CD14-positive monocyte (primary cell): ENCODE measurements around the gene LHPP. TPM values are rescaled to one million over a fixed set of nuclear protein-coding genes. Genes with fewer than 3 reads are reported as not detected.

Experiments
- DNase-seq, 3 donors: peaks; one replicate each; pipeline ENCODE4 v3.0.0-alpha.2; 2011 to 2022
- H2AFZ ChIP-seq: 2 replicates; pipeline ENCODE4 v1.6.0; 2012; ENCODE audit warnings: mild to moderate bottlenecking, low read depth, low read length, inconsistent platforms; ENCODE audit not compliant: insufficient read depth, poor library complexity, severe bottlenecking
- H3K27ac ChIP-seq, 2 donors: 1 replicate in 1 of 2; 2 replicates in 1 of 2; pipeline ENCODE4 v1.5.1; 2012 to 2013; ENCODE audit warnings: low read length in 2 of 2, control low read depth in 1 of 2, inconsistent platforms in 1 of 2, low read depth in 1 of 2, mild to moderate bottlenecking in 1 of 2
- H3K27me3 ChIP-seq, 2 donors: one replicate each; pipeline versions ENCODE4 v1.6.0 to v1.6.1; 2011 to 2013; ENCODE audit warnings: low read length in 2 of 2; ENCODE audit not compliant: control insufficient read depth in 2 of 2, insufficient read depth in 2 of 2
- H3K36me3 ChIP-seq, 2 donors: replicated peaks in 1 of 2; 1 replicate in 1 of 2; 2 replicates in 1 of 2; pipeline versions ENCODE4 v1.5.1 to v1.6.1; 2012 to 2013; ENCODE audit warnings: low read length in 2 of 2, control low read depth in 1 of 2, inconsistent platforms in 1 of 2, mild to moderate bottlenecking in 1 of 2; ENCODE audit not compliant: insufficient read depth in 2 of 2, control insufficient read depth in 1 of 2
- H3K4me1 ChIP-seq, 2 donors: 1 replicate in 1 of 2; 2 replicates in 1 of 2; pipeline versions ENCODE4 v1.5.1 to v1.6.1; 2012 to 2013; ENCODE audit warnings: low read length in 2 of 2, control low read depth in 1 of 2, inconsistent platforms in 1 of 2, mild to moderate bottlenecking in 1 of 2, moderate library complexity in 1 of 2; ENCODE audit not compliant: insufficient read depth in 2 of 2, control insufficient read depth in 1 of 2
- H3K4me2 ChIP-seq: replicated peaks from 2 replicates; pipeline ENCODE3; 2012; ENCODE audit warnings: low read length, moderate library complexity, mild to moderate bottlenecking; ENCODE audit not compliant: poor library complexity, severe bottlenecking; ENCODE audit errors: extremely low read depth
- H3K4me3 ChIP-seq, 3 experiments: fragments of 200-600 bp in 1 of 3; sonication (generic) in 1 of 3; replicated peaks in 1 of 3; 1 replicate in 2 of 3; 2 replicates in 1 of 3; pipeline ENCODE4 v1.5.1; 2011 to 2013; ENCODE audit warnings: low read length in 3 of 3, mild to moderate bottlenecking in 3 of 3, control low read depth in 2 of 3, low read depth in 2 of 3, inconsistent platforms in 1 of 3, moderate library complexity in 1 of 3
- H3K79me2 ChIP-seq: 2 replicates; pipeline ENCODE4 v1.6.0; 2012; ENCODE audit warnings: mild to moderate bottlenecking, control low read depth, inconsistent platforms, low read length, moderate library complexity; ENCODE audit not compliant: insufficient read depth
- H3K9ac ChIP-seq: 2 replicates; pipeline ENCODE4 v1.6.0; 2017; ENCODE audit warnings: low read length, mild to moderate bottlenecking; ENCODE audit not compliant: insufficient read depth, poor library complexity, severe bottlenecking
- H3K9me3 ChIP-seq, 2 donors: replicated peaks in 1 of 2; 1 replicate in 1 of 2; 2 replicates in 1 of 2; pipeline versions ENCODE4 v1.5.1 to v1.6.1; 2012 to 2013; ENCODE audit warnings: low read length in 2 of 2, control low read depth in 1 of 2; ENCODE audit not compliant: control insufficient read depth in 1 of 2, insufficient read depth in 1 of 2
- H4K20me1 ChIP-seq: 2 replicates; pipeline ENCODE4 v1.6.0; 2012; ENCODE audit warnings: mild to moderate bottlenecking, low read length, control low read depth, moderate library complexity; ENCODE audit not compliant: insufficient read depth
- H3K27ac Mint-ChIP-seq, 7 donors: one replicate each; pipeline ENCODE4 v1.8.0; 2020; ENCODE audit warnings: mild to moderate bottlenecking in 7 of 7, mixed read lengths in 7 of 7, moderate library complexity in 6 of 7, inconsistent platforms in 2 of 7
- H3K27me3 Mint-ChIP-seq, 3 donors: one replicate each; pipeline ENCODE4 v1.8.0; 2021 to 2022; ENCODE audit warnings: low read depth in 3 of 3, mild to moderate bottlenecking in 3 of 3, mixed read lengths in 3 of 3, moderate library complexity in 3 of 3, inconsistent platforms in 1 of 3
- H3K36me3 Mint-ChIP-seq, 2 donors: one replicate each; pipeline ENCODE4 v1.8.0; 2020; ENCODE audit warnings: mixed read lengths in 2 of 2, inconsistent platforms in 1 of 2, mild to moderate bottlenecking in 1 of 2
- H3K4me1 Mint-ChIP-seq: one replicate; pipeline ENCODE4 v1.8.0; 2020; ENCODE audit warnings: mild to moderate bottlenecking, mixed read lengths
- H3K4me3 Mint-ChIP-seq, 2 donors: one replicate each; pipeline ENCODE4 v1.8.0; 2020; ENCODE audit warnings: mild to moderate bottlenecking in 2 of 2, mixed read lengths in 2 of 2, moderate library complexity in 1 of 2
- H3K9me3 Mint-ChIP-seq, 7 donors: one replicate each; pipeline ENCODE4 v1.8.0; 2020 to 2022; ENCODE audit warnings: mixed read lengths in 7 of 7, mild to moderate bottlenecking in 6 of 7, moderate library complexity in 6 of 7, inconsistent platforms in 2 of 7
- WGBS: methylation state at CpG from one replicate; pipeline ENCODE4 v1.1.5; 2013; ENCODE audit warnings: missing lambda C conversion rate; ENCODE audit not compliant: insufficient coverage; 5-methylcytosine and 5-hydroxymethylcytosine counted together
- intact Hi-C, 2 donors: fragments of 100-400 bp; cut with micrococcal nuclease; formaldehyde crosslinking; loops; one replicate each; pipeline versions ENCODE4 v1.15.0 to v1.15.1; 2023
- polyA plus RNA-seq, 3 donors: library from polyadenylated mRNA; depleted of rRNA in 1 of 3; unstranded in 2 of 3; stranded (reverse) in 1 of 3; fragments of 300-500 nt in 2 of 3; fragments of >200 nt in 1 of 3; fragmentation: Illumina TruSeq in 2 of 3; gene quantifications; 1 replicate in 2 of 3; 2 replicates in 1 of 3; pipeline ENCODE4 v1.2.3, GENCODE V29; 2012 to 2021
- TF ChIP-seq, protein P1 (sequence below): fragments of 200-600 bp; IDR thresholded peaks from one replicate; pipeline ENCODE4 v1.8.0; 2022; ENCODE audit warnings: antibody characterized with exemption, mild to moderate bottlenecking

LHPP gene
- polyA plus RNA-seq, 3 donors = 15.2 to 20.6 (median 19.5) TPM

GRCh38 chr10:124590216-124591122, 128.8 kb downstream of the LHPP start:
- H3K4me2 ChIP-seq = no peak overlapping the region
- H3K27me3 ChIP-seq = no peaks in the 10 kb centered on the region
- H3K4me1 Mint-ChIP-seq = peaks cover 23% of the 10 kb centered on the region
- no peak for DNase-seq
- no peak overlapping the region for H3K4me3 Mint-ChIP-seq
- intact Hi-C loops = no loop called here
- H3K27ac Mint-ChIP-seq = no peak overlapping the region
- no peak overlapping the region for H3K27ac ChIP-seq
- WGBS = 96% methylated on average over 22 of the region's 23 CpGs
- H3K4me3 ChIP-seq = no peak overlapping the region
- H2AFZ ChIP-seq = no peak overlapping the region
- H4K20me1 ChIP-seq = no peaks in the 10 kb centered on the region
- peaks cover 8 to 11% of the 10 kb centered on the region in 2 donors for H3K4me1 ChIP-seq
- peaks cover 1 to 4% (median 3%) of the 10 kb centered on the region in 3 donors for H3K27me3 Mint-ChIP-seq
- H3K79me2 ChIP-seq = no peaks in the 10 kb centered on the region
- TF ChIP-seq, protein P1, sequence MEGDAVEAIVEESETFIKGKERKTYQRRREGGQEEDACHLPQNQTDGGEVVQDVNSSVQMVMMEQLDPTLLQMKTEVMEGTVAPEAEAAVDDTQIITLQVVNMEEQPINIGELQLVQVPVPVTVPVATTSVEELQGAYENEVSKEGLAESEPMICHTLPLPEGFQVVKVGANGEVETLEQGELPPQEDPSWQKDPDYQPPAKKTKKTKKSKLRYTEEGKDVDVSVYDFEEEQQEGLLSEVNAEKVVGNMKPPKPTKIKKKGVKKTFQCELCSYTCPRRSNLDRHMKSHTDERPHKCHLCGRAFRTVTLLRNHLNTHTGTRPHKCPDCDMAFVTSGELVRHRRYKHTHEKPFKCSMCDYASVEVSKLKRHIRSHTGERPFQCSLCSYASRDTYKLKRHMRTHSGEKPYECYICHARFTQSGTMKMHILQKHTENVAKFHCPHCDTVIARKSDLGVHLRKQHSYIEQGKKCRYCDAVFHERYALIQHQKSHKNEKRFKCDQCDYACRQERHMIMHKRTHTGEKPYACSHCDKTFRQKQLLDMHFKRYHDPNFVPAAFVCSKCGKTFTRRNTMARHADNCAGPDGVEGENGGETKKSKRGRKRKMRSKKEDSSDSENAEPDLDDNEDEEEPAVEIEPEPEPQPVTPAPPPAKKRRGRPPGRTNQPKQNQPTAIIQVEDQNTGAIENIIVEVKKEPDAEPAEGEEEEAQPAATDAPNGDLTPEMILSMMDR = no peak
- H3K36me3 Mint-ChIP-seq = peaks cover 0 to 3% of the 10 kb centered on the region in 2 donors
- H3K9me3 ChIP-seq = no peaks in the 10 kb centered on the region
- no peaks in the 10 kb centered on the region for H3K36me3 ChIP-seq
- no peak overlapping the region for H3K9ac ChIP-seq
- H3K9me3 Mint-ChIP-seq = peaks cover 0 to 8% (median 1%) of the 10 kb centered on the region in 7 donors

DNA sequence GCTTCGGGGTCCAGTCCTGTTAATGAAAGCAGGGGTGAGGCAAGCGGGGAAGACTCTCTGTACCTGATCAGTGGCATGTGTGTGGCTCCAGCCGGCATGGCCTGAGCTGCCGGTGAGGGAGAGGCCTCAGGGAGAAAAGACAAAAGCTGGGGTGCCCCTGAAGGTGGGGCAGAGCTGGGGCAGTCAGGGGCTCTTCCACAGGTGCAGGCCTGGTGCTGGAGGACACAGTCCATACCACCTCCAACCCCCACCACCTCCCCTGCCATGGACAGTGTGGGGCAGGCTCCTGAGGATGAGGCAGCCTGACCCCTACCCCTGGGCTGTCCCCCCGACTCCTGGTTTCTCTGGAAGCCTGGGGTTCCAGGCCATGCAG, 129.5 kb downstream of the LHPP start:
- no peaks in the 10 kb centered on the region for H3K36me3 ChIP-seq

More for the DNA sequence above, 129.5 kb downstream of the LHPP start:
- TF ChIP-seq, protein P1 = no peak
- Mint-ChIP-seq H3K4me3 (no peak overlapping the region), H3K36me3 (peaks cover 0 to 3% of the 10 kb centered on the region in 2 donors), H3K27me3 (peaks cover 1 to 4% (median 3%) of the 10 kb centered on the region in 3 donors), H3K9me3 (peaks cover 0 to 8% (median 1%) of the 10 kb centered on the region in 7 donors), H3K27ac (no peak overlapping the region), H3K4me1 (peaks cover 26% of the 10 kb centered on the region)
- Histone ChIP-seq H3K27me3 (no peaks in the 10 kb centered on the region), H3K4me2 (no peak overlapping the region), H3K9me3 (no peaks in the 10 kb centered on the region), H3K27ac (no peak overlapping the region), H3K4me1 (peaks cover 8 to 11% of the 10 kb centered on the region in 2 donors), H3K4me3 (no peak overlapping the region), H3K9ac (no peak overlapping the region), H3K79me2 (no peaks in the 10 kb centered on the region), H4K20me1 (no peaks in the 10 kb centered on the region), H2AFZ (no peak overlapping the region)
- WGBS = 93% methylated on average over 4 of the region's 5 CpGs
- intact Hi-C loops = no loop called here
- no peak for DNase-seq
